IMR-90 (cell line): ENCODE measurements around the gene ALK. TPM values are rescaled to one million over a fixed set of nuclear protein-coding genes. Genes with fewer than 3 reads are reported as not detected.

Experiments used
- ATAC-seq: fragments of 200-7000 bp; cut with Tn5 transposase; 2 replicates; pipeline ENCODE4 v1.9.1; 2020; ENCODE audit warnings: low read depth, mild to moderate bottlenecking, moderate library complexity
- BruUV-seq: library from RNA; stranded (reverse); fragments of 400-500 nt; replicated peaks from 2 replicates; lab custom pipeline; 2021; lab: Mats Ljungman, UMichigan
- CTCF ChIA-PET: fragments of 300-600 bp; formaldehyde crosslinking; extraction: SDS; loops from one replicate; lab custom pipeline; 2021; ENCODE audit warnings: antibody characterized with exemption; lab: Yijun Ruan, JAX
- POLR2A ChIA-PET: fragments of 300-600 bp; sonication (Branson Sonifier 250); formaldehyde crosslinking; loops from one replicate; lab custom pipeline; 2022; ENCODE audit warnings: antibody characterized with exemption; ENCODE audit not compliant: unreplicated experiment; lab: Charles Lee
- DNase-seq: peaks from one replicate; pipeline ENCODE4 v3.0.0; 2013
- H2AFZ ChIP-seq: replicated peaks from 2 replicates; pipeline ENCODE3; 2013; ENCODE audit warnings: low read length, mild to moderate bottlenecking; ENCODE audit not compliant: poor library complexity
- H2AK5ac ChIP-seq: 2 replicates; pipeline ENCODE4 v1.6.1; 2013; ENCODE audit warnings: low read depth, low read length, inconsistent platforms
- H2AK9ac ChIP-seq: replicated peaks from 2 replicates; pipeline ENCODE3; 2013; ENCODE audit warnings: mild to moderate bottlenecking, low read depth, low read length, moderate library complexity; ENCODE audit not compliant: poor library complexity
- H2BK120ac ChIP-seq: 2 replicates; pipeline ENCODE4 v1.6.1; 2013; ENCODE audit warnings: low read depth, low read length, inconsistent platforms
- H2BK15ac ChIP-seq: 3 replicates; pipeline ENCODE4 v1.6.1; 2013; ENCODE audit warnings: low read depth, low read length, inconsistent platforms
- H2BK20ac ChIP-seq: 2 replicates; pipeline ENCODE4 v1.6.1; 2013; ENCODE audit warnings: low read depth, mild to moderate bottlenecking, inconsistent platforms, low read length, moderate library complexity
- H2BK5ac ChIP-seq: 2 replicates; pipeline ENCODE4 v1.6.1; 2013; ENCODE audit warnings: mild to moderate bottlenecking, low read depth, low read length, inconsistent platforms; ENCODE audit not compliant: poor library complexity, severe bottlenecking
- H3K14ac ChIP-seq: replicated peaks from 2 replicates; pipeline ENCODE4 v1.6.1; 2013; ENCODE audit warnings: low read depth, low read length, inconsistent platforms
- H3K18ac ChIP-seq: 2 replicates; pipeline ENCODE4 v1.6.1; 2013; ENCODE audit warnings: low read depth, low read length, control low read depth
- H3K23ac ChIP-seq: 2 replicates; pipeline ENCODE4 v1.6.1; 2013; ENCODE audit warnings: low read depth, low read length, inconsistent platforms
- H3K27ac ChIP-seq: 2 replicates; pipeline ENCODE4 v1.5.1; 2013; ENCODE audit warnings: mild to moderate bottlenecking, control low read depth, low read length; ENCODE audit not compliant: insufficient read depth
- H3K27me3 ChIP-seq: 2 replicates; pipeline ENCODE4 v1.6.1; 2013; ENCODE audit warnings: low read length; ENCODE audit not compliant: control insufficient read depth, insufficient read depth
- H3K36me3 ChIP-seq: 2 replicates; pipeline ENCODE4 v1.6.1; 2013; ENCODE audit warnings: low read length, mixed read lengths; ENCODE audit not compliant: control insufficient read depth, insufficient read depth
- H3K4ac ChIP-seq: 2 replicates; pipeline ENCODE4 v1.6.1; 2013; ENCODE audit warnings: low read depth, low read length, inconsistent platforms
- H3K4me1 ChIP-seq: 2 replicates; pipeline ENCODE4 v1.6.1; 2013; ENCODE audit warnings: low read length, mixed read lengths; ENCODE audit not compliant: control insufficient read depth, insufficient read depth
- H3K4me2 ChIP-seq: 2 replicates; pipeline ENCODE4 v1.6.1; 2013; ENCODE audit warnings: low read depth, mild to moderate bottlenecking, control low read depth, low read length, moderate library complexity
- H3K4me3 ChIP-seq: 2 replicates; pipeline ENCODE4 v1.5.1; 2013; ENCODE audit warnings: low read depth, mild to moderate bottlenecking, control low read depth, low read length, moderate library complexity; ENCODE audit not compliant: insufficient read depth
- H3K56ac ChIP-seq: 2 replicates; pipeline ENCODE4 v1.6.1; 2013; ENCODE audit warnings: low read length, inconsistent platforms; ENCODE audit not compliant: insufficient read depth; ENCODE audit errors: extremely low read depth
- H3K79me1 ChIP-seq, 2 experiments: 2 replicates each; pipeline ENCODE4 v1.6.1; 2013; ENCODE audit warnings: low read length in 2 of 2, inconsistent platforms in 1 of 2, low read depth in 1 of 2
- H3K9ac ChIP-seq: 2 replicates; pipeline ENCODE4 v1.6.1; 2013; ENCODE audit warnings: low read depth, low read length, control low read depth
- H3K9me1 ChIP-seq: 2 replicates; pipeline ENCODE4 v1.6.1; 2013; ENCODE audit warnings: low read length, inconsistent platforms; ENCODE audit not compliant: insufficient read depth
- H3K9me3 ChIP-seq: 2 replicates; pipeline ENCODE4 v1.6.1; 2013; ENCODE audit warnings: low read length; ENCODE audit not compliant: control insufficient read depth, insufficient read depth
- H4K20me1 ChIP-seq: 2 replicates; pipeline ENCODE4 v1.6.1; 2013; ENCODE audit warnings: low read length, inconsistent platforms; ENCODE audit not compliant: insufficient read depth
- H4K5ac ChIP-seq: 2 replicates; pipeline ENCODE4 v1.6.1; 2013; ENCODE audit warnings: mild to moderate bottlenecking, low read depth, low read length, control low read depth
- H4K8ac ChIP-seq, 2 experiments: 2 replicates each; pipeline ENCODE4 v1.6.1; 2013; ENCODE audit warnings: low read depth in 2 of 2, low read length in 2 of 2, control low read depth in 1 of 2, inconsistent platforms in 1 of 2
- H4K91ac ChIP-seq: 2 replicates; pipeline ENCODE4 v1.6.1; 2013; ENCODE audit warnings: low read depth, low read length, inconsistent platforms; ENCODE audit not compliant: insufficient read depth
- BHLHE40 ChIP-seq: fragments of 150-350 bp; IDR thresholded peaks from 2 replicates; pipeline ENCODE4 v1.6.1; 2016; ENCODE audit warnings: mild to moderate bottlenecking, low read depth, low read length
- MXI1 ChIP-seq: IDR thresholded peaks from 2 replicates; pipeline ENCODE4 v1.6.1; 2012; ENCODE audit warnings: low read depth, mild to moderate bottlenecking, low read length, moderate library complexity, borderline replicate concordance
- NFE2L2 ChIP-seq: fragments of 150-350 bp; IDR thresholded peaks from 2 replicates; pipeline ENCODE4 v1.6.1; 2016; ENCODE audit warnings: low read depth, mild to moderate bottlenecking, low read length
- dilution Hi-C: fragments of 300-500 bp; cut with HindIII; formaldehyde crosslinking; loops from one replicate; pipeline ENCODE4 v1.14.3; 2018; ENCODE audit warnings: low sequenced_read_pairs; ENCODE audit not compliant: unreplicated experiment
- in situ Hi-C: fragments of 300-500 bp; cut with MboI; formaldehyde crosslinking; loops from 3 replicates; pipeline ENCODE4 v1.14.3; 2019; ENCODE audit warnings: low sequenced_read_pairs, inconsistent platforms, mixed read lengths
- intact Hi-C: fragments of 100-400 bp; cut with micrococcal nuclease; formaldehyde crosslinking; loops from 2 replicates; pipeline ENCODE4 v1.10.0; 2022
- polyA plus RNA-seq, 3 experiments: library from polyadenylated mRNA; depleted of rRNA; stranded (reverse); fragments of >200 nt; gene quantifications; 2 replicates each; pipeline ENCODE4 v1.2.3, GENCODE V29; 2012; ENCODE audit warnings: low replicate concordance in 1 of 3
- total RNA-seq: library from RNA; depleted of rRNA; stranded (reverse); fragments of >200 nt; gene quantifications from 2 replicates; pipeline ENCODE4 v1.2.3, GENCODE V29; 2012
- TF ChIP-seq, protein P1 (sequence below): fragments of 150-350 bp; IDR thresholded peaks from 2 replicates; pipeline ENCODE4 v1.6.1; 2016; ENCODE audit warnings: low read depth, mild to moderate bottlenecking, low read length, moderate library complexity, borderline replicate concordance
- TF ChIP-seq, protein P2 (sequence below): fragments of 150-350 bp; IDR thresholded peaks from 2 replicates; pipeline ENCODE4 v1.6.1; 2017; ENCODE audit warnings: mild to moderate bottlenecking, antibody characterized with exemption, low read length, low read depth

ALK gene
- total and polyA plus RNA-seq, 2 of the 4 experiments (the other 2 are of a cell fraction): not detected

DNA sequence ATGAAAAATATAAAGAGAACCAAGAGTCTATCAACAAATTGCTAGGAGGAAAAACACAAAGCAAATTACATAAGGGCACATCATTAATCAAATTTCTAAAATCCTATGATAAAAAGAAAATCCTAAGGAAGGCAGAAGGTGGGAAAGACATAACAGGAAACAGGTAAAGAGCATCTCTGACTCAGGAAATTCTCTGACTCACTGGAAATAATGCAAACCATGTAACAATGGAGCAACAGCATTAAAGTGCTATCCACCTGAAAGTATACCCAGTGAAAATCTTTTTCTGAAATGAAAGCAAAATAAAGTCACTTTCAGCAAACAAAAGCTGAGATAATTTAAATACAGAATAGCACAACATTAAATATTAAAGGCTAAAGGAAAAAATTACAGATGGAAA is 10.9 kb downstream of the ALK start:
- CTCF ChIA-PET: interaction anchor here (2.5 kb wide), 1 partner anchor 13 kb away, joined by 9 read pairs; no protein-coding TSS in a partner anchor
- no TSS peak for BruUV-seq
- intact Hi-C loops: no loop called here

More for the DNA sequence above, 10.9 kb downstream of the ALK start:
- POLR2A ChIA-PET: no interaction called here
- Histone ChIP-seq H2AK5ac (no peak overlapping the region), H3K9me3 (no peaks in the 10 kb centered on the region), H3K9me1 (no peaks in the 10 kb centered on the region), H3K4me3 (no peak overlapping the region), H4K91ac (no peak overlapping the region), H2BK5ac (no peak overlapping the region), H2BK120ac (no peak overlapping the region), H3K4me1 (no peaks in the 10 kb centered on the region), H4K8ac (no peak overlapping the region), H3K4me2 (no peak overlapping the region), H3K18ac (no peak overlapping the region), H3K23ac (no peak overlapping the region), H3K79me1 (no peaks in the 10 kb centered on the region), H2AFZ (no peak overlapping the region), H4K20me1 (no peaks in the 10 kb centered on the region), H3K56ac (no peak overlapping the region), H2BK15ac (no peak overlapping the region), H3K36me3 (no peaks in the 10 kb centered on the region), H3K4ac (no peak overlapping the region), H3K9ac (no peak overlapping the region), H3K27me3 (0 out of 2 replicates have a peak, but pooled peaks cover 2% of the 10 kb centered on the region), H3K14ac (no peak overlapping the region), H2BK20ac (no peak overlapping the region), H3K27ac (no peak overlapping the region), H4K5ac (no peak overlapping the region), H2AK9ac (no peak overlapping the region)
- in situ Hi-C loops (no loop called here), dilution Hi-C loops (no loop called here)
- no peak for DNase-seq
- no peak for ATAC-seq
- TF ChIP-seq, protein P1, sequence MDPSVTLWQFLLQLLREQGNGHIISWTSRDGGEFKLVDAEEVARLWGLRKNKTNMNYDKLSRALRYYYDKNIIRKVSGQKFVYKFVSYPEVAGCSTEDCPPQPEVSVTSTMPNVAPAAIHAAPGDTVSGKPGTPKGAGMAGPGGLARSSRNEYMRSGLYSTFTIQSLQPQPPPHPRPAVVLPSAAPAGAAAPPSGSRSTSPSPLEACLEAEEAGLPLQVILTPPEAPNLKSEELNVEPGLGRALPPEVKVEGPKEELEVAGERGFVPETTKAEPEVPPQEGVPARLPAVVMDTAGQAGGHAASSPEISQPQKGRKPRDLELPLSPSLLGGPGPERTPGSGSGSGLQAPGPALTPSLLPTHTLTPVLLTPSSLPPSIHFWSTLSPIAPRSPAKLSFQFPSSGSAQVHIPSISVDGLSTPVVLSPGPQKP: no peak
- TF ChIP-seq NFE2L2: no peak
- TF ChIP-seq BHLHE40: no peak
- TF ChIP-seq, protein P2, sequence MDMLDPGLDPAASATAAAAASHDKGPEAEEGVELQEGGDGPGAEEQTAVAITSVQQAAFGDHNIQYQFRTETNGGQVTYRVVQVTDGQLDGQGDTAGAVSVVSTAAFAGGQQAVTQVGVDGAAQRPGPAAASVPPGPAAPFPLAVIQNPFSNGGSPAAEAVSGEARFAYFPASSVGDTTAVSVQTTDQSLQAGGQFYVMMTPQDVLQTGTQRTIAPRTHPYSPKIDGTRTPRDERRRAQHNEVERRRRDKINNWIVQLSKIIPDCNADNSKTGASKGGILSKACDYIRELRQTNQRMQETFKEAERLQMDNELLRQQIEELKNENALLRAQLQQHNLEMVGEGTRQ: no peak
- no peak for TF ChIP-seq MXI1
